Spinal cord (tissue), 10 donors: ENCODE measurements around the gene GOLGB1. TPM values are rescaled to one million over a fixed set of nuclear protein-coding genes. Genes with fewer than 3 reads are reported as not detected.

Source experiments
- DNase-seq, 6 donors: peaks; one replicate each; pipeline versions ENCODE4 v3.0.0 to v3.0.0-alpha.2; 2013 to 2015; ENCODE audit warnings: low spot score in 6 of 6, low read depth in 4 of 6
- H3K27ac ChIP-seq: one replicate; pipeline ENCODE4 v1.5.1; 2013; ENCODE audit warnings: low read depth, low read length, control low read depth
- H3K27me3 ChIP-seq: one replicate; pipeline ENCODE4 v1.6.1; 2013; ENCODE audit warnings: low read length; ENCODE audit not compliant: control insufficient read depth, insufficient read depth
- H3K36me3 ChIP-seq: one replicate; pipeline ENCODE4 v1.6.1; 2013; ENCODE audit warnings: low read length; ENCODE audit not compliant: control insufficient read depth, insufficient read depth
- H3K4me1 ChIP-seq: one replicate; pipeline ENCODE4 v1.6.1; 2013; ENCODE audit warnings: low read length; ENCODE audit not compliant: control insufficient read depth, insufficient read depth
- H3K4me3 ChIP-seq: one replicate; pipeline ENCODE4 v1.5.1; 2013; ENCODE audit warnings: low read depth, low read length, control low read depth
- H3K9me3 ChIP-seq: one replicate; pipeline ENCODE4 v1.6.1; 2013; ENCODE audit warnings: low read length; ENCODE audit not compliant: control insufficient read depth, insufficient read depth
- WGBS: methylation state at CpG from one replicate; pipeline ENCODE4 v1.1.5; 2013; ENCODE audit warnings: missing lambda C conversion rate; ENCODE audit not compliant: insufficient coverage; 5-methylcytosine and 5-hydroxymethylcytosine counted together
- polyA plus RNA-seq, 2 donors: library from polyadenylated mRNA; unstranded; fragments of 120-200 nt; gene quantifications; one replicate each; pipeline ENCODE4 v1.2.1, GENCODE V29; 2013; ENCODE audit not compliant: insufficient read length in 2 of 2
- total RNA-seq, 2 donors: library from RNA; depleted of rRNA in 1 of 2; stranded (reverse); fragments of 120-200 nt in 1 of 2; fragments of >200 nt in 1 of 2; gene quantifications; one replicate each; pipeline versions ENCODE4 v1.2.3 to v1.2.4, GENCODE V29; 2013 to 2014
- donor health status: healthy.

The GOLGB1 gene
- total and polyA plus RNA-seq, 4 donors = 40.0 to 74.3 (median 48.0) TPM

DNA sequence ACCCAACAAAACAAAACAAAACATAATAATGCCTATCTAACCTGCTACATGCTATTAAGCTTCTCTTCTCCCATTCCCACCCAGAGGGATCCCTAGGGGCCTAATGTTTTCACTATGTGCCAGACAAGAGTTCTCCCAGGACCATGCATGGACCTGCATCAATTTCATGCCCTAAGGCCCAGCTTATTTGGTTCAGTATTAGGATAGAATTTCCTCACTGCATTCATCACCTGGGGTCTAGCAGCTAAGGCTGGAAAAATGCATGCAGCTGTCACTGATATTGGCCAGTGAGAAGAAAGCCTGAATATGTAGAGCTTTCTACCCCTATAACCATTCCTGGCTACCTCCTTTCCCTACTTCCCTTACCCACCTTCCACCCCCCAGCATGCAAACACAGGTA, 86.8 kb downstream of the GOLGB1 start:
- no peak for DNase-seq
- Histone ChIP-seq H3K4me1 (no peaks in the 10 kb centered on the region), H3K36me3 (peaks cover 22% of the 10 kb centered on the region), H3K27me3 (no peaks in the 10 kb centered on the region), H3K9me3 (no peaks in the 10 kb centered on the region), H3K27ac (no peak overlapping the region), H3K4me3 (no peak overlapping the region)

DNA sequence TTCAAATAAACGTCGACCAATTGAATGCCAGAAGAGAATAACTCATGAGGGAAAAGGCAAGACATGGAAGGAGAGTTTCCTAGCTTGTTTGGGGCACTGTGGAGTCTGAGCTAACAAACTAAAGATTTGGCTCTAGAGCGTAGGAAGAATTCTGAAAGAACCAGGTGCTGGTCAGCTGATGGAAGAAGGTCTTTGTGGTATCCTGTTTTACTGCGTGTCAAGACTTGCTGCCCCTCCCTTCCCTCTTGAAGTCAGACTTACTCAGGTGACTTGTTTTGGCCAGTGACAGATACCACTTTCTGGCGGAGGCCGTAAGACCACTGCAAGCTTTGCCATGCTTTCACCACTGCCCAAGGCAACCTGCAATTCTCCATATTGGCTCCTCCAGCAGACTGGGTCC, 88.2 kb downstream of the GOLGB1 start:
- 91% methylated on average over 5 of the region's 6 CpGs for WGBS

DNA sequence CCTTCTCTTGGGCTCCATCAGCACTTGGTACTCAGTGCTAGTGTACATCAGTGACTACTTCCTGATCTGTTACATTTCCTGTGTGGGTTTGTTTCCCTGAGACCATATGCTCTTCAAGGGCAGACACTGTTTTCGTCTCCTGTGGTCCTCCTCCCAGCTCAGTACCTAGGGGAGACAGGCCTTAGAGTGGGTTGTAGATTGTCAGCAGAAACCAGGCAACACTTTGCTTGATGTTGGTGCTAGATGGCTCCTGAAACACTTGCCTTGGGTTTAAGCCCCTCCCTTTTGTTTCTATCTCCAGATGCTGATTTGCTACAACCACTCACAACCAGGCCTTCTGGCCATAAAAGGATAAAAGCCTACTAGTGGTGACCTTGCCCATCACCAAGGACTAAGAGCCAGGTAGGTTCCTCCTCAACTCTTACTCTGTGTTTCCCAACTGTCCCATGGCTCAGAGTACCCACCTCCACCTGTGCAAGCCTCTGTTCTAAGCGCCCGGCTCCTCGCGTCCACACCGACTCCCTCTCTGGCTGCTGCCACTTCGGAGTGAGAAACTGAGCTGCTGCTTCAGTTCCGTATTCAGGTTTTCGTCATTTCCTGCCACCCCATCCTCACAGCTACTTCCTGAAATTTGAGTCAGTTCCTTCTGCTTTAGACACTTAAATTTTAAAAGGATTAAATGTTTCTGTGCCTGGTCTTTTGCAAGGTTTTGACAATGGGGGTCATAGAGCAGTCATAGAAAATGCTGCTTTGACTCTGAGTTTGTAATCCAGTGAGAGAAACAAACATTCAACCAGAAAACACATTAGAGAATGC, 89.0 kb downstream of the GOLGB1 start, which contains the start of gene HCLS1:
Gene HCLS1 (minus strand): TSS at position 548 of the 816 bp plus-strand sequence. CDS start 2,556 bp downstream, outside the sequence.
- H3K27ac ChIP-seq = no peak within 1 kb of the TSS
- H3K27me3 ChIP-seq = no peaks in the 10 kb centered on the region
- H3K4me3 ChIP-seq = no peak within 1 kb of the TSS
- WGBS = 92% methylated on average over 8 of the region's 9 CpGs
- H3K4me1 ChIP-seq = no peaks in the 10 kb centered on the region
- DNase-seq = no peak
- no peaks in the 10 kb centered on the region for H3K9me3 ChIP-seq
- H3K36me3 ChIP-seq = peaks cover 12% of the 10 kb centered on the region

More for the DNA sequence above, 88.2 kb downstream of the GOLGB1 start:
- Histone ChIP-seq H3K9me3 (no peaks in the 10 kb centered on the region), H3K27me3 (no peaks in the 10 kb centered on the region), H3K27ac (no peak overlapping the region), H3K4me3 (no peak overlapping the region), H3K36me3 (peaks cover 18% of the 10 kb centered on the region), H3K4me1 (no peaks in the 10 kb centered on the region)
- no peak for DNase-seq

DNA sequence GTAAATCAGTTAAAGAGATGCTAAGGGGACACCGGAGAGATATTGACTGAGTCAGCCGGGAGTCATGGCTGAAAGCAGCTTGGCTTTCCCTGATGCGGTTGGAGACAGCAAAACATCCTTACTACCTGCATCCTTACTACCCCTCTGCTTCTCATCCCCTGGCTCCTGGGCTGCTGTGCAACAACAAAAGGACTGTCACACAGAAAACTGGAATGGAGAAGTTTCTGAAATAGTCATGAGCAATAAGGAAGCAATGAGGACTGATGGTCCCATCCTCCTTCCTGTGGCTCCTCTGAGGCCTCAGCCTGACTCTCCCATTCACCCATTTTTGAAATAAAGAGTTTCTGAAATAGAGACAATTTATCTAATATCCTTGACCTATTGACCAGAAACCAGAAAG, 90.0 kb downstream of the GOLGB1 start:
- no peak overlapping the region for H3K4me3 ChIP-seq
- H3K4me1 ChIP-seq = no peaks in the 10 kb centered on the region
- no peaks in the 10 kb centered on the region for H3K27me3 ChIP-seq
- WGBS = no CpG with 5 or more reads among the region's 3 CpGs
- H3K27ac ChIP-seq = no peak overlapping the region
- no peaks in the 10 kb centered on the region for H3K9me3 ChIP-seq
- peaks cover 8% of the 10 kb centered on the region for H3K36me3 ChIP-seq
- DNase-seq = no peak

DNA sequence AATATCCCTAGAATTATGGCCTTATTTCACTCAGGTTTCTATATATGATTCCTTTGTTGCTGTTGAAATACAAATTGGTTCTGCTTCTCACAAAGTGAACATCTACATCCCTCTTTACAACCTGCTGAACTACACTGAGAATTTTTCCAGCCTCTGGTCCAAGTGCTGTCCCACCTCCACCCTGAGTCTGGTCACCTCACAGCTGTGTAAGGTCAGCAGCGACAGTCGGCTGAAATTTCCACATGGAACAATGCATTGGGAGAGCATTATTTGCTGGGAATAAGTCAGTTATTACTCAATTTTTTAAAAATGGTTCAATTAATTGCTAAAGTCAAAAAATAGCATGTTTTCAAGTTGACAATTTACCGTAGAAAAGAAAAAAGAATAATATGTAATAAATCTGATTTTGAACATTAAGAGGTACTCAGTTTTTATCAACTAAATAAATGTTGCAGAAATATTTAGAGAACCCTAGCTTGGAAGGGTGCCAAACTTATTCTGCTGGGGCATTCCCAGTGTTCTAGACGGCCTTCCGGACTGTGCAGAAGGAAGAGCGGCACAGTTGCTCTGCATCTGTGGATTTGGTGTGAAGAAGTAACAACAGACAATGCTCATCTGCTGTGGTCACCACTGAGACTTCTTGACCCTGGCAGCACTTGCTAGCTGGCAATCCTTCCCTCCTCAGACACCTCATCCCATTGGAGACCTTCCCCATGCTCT, 90.7 kb downstream of the GOLGB1 start:
- Histone ChIP-seq H3K27ac (no peak overlapping the region), H3K9me3 (no peaks in the 10 kb centered on the region), H3K36me3 (peaks cover 3% of the 10 kb centered on the region), H3K4me1 (no peaks in the 10 kb centered on the region), H3K27me3 (no peaks in the 10 kb centered on the region), H3K4me3 (no peak overlapping the region)
- WGBS = 71% methylated on average over 2 of the region's 6 CpGs
- DNase-seq = no peak

DNA sequence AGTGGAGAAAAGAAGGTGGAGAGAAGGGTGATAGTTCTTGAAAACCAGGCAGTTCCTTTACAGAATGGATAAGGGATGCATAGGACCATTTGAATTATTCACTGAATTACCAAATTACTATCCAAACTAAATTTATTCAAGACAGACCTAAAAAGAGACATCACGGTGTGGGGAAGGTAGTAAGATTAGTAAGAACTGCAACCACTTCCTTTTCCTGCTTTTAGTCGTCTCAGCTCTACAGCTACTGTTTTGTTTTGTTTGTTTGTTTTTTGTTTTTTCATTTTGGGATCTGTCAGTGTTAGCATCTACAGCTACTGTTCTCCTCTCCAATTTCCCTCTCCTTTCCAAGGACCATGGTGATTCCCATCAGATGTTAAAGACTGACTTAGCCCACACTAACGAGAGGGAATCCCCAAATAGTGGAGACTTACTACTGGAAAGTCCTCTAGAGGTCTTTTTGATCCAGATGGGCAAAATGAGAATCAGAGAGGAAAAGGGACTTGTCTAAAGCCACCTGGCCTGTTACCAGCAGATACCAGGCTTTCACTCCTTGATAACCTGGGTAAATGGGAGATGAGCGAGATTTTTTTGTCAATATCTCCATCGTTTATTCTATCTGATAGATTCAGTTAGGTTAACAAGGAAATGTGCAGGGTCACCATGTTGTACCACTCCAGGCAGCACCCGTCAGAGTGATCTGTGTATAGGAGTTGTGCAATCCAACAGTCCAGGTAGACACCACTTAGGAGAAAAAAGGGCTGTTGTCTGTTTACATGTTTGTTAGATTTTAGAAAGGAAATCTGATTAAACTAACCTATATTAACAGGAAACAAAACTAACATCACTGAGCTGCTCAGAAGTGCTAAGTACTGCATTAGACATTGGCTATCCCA, 94.8 kb downstream of the GOLGB1 start:
- H3K27ac ChIP-seq = no peak overlapping the region
- H3K4me1 ChIP-seq = no peaks in the 10 kb centered on the region
- H3K9me3 ChIP-seq = no peaks in the 10 kb centered on the region
- no peak for DNase-seq
- H3K36me3 ChIP-seq = no peaks in the 10 kb centered on the region
- WGBS = 100% methylated on average over 1 of the region's 6 CpGs
- H3K4me3 ChIP-seq = no peak overlapping the region
- H3K27me3 ChIP-seq = no peaks in the 10 kb centered on the region

DNA sequence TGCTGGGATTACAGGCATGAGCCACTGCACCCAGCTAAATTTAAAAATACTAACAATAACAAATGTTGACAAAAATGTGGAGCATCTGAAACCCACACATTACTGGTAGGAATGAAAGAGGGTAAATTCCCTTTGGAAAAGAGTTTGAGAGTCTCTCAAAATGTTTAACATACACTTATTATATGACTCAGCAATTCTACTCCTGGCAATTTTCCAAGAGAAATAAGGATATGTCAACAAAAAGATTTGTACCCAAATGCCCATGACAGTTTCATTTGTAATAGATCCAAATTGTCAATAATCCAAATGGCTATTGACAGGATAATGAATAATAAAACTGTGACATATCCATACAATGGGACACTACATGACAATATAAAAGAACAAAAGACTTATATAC, 97.9 kb downstream of the GOLGB1 start:
- DNase-seq = no peak
- no peaks in the 10 kb centered on the region for H3K36me3 ChIP-seq
- H3K9me3 ChIP-seq = no peaks in the 10 kb centered on the region
- H3K27ac ChIP-seq = no peak overlapping the region
- no peak overlapping the region for H3K4me3 ChIP-seq
- no peaks in the 10 kb centered on the region for H3K27me3 ChIP-seq
- H3K4me1 ChIP-seq = no peaks in the 10 kb centered on the region

DNA sequence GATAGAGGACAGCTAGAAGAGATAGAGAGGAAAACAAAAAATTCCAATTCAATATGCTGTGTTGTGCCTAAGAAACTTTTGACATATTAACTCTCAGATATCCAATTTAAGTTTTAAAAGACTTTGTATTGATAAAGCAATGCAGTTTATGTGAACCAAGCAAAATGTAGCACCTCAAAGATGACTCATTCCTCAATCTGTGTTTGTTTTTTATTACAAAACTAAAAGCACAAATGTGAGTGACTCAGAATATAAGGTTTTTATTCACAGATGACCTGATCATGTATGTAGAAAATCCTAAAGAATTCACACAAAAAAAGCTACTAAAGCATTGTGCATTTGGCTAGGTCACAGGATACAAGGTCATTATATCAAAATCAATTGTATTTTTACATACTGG, 99.9 kb downstream of the GOLGB1 start:
- Histone ChIP-seq H3K9me3 (no peaks in the 10 kb centered on the region), H3K4me1 (no peaks in the 10 kb centered on the region), H3K27ac (no peak overlapping the region), H3K36me3 (no peaks in the 10 kb centered on the region), H3K4me3 (no peak overlapping the region), H3K27me3 (no peaks in the 10 kb centered on the region)
- DNase-seq = no peak

DNA sequence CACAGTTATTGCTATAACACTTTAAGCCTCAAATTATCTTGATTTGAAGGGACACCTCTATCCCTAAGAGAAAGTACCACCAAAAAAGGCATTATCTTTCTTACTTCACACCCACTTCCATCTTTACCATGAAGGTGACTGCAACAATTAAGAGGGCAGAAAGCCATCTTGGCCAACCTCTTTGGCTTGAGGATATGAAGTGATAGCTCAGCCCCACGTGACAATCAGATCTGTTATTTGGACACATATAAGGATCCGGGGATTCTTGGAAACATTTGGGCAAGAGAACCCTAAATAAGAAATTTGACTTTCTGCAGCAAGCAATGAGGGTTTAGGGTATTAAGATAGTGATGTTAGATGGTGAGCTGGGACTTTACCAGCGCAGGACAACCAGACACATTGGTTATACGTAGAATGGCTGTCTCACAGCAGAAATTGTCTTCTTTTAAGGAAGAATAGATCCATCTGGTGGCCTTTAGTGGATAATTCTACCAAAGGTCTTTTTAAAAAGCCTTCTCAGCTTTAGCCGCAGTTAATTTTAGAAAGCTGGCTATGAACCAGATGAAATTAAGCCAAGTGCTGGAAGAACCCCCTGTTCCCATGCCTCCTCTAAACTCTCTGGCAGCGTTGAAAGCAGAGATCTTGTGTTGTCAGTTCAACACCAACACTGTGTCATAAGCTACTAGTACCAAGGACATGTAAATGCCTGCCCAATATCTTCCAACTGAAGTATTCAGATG, 101.2 kb downstream of the GOLGB1 start:
- Histone ChIP-seq H3K4me3 (no peak overlapping the region), H3K27me3 (no peaks in the 10 kb centered on the region), H3K9me3 (no peaks in the 10 kb centered on the region), H3K4me1 (no peaks in the 10 kb centered on the region), H3K27ac (no peak overlapping the region), H3K36me3 (no peaks in the 10 kb centered on the region)
- 59% methylated on average over 3 of the region's 6 CpGs for WGBS
- DNase-seq = peak in 3 of 6 donors; percentile 11 to 66 (median 18)
